HepG2 (cell line): ENCODE results near the gene PPM1F.

ENCODE experiments used
- EP300 ChIP-seq, 3 experiments: sonication (generic) in 1 of 3; formaldehyde crosslinking in 1 of 3; IDR thresholded peaks; 2 replicates each; pipeline versions ENCODE4 v1.5.1 to v1.6.1; 2011 to 2020; ENCODE audit warnings: low read depth in 2 of 3, low read length in 2 of 3, borderline replicate concordance in 1 of 3, improper control_type of control experiment in 1 of 3, mild to moderate bottlenecking in 1 of 3, missing genetic modification reagents in 1 of 3, moderate library complexity in 1 of 3
- TF ChIP-seq, protein P1 (sequence below): sonication (generic); formaldehyde crosslinking; IDR thresholded peaks from 2 replicates; pipeline ENCODE4 v1.4.0; 2020; ENCODE audit warnings: missing genetic modification reagents
- TF ChIP-seq, protein P2 (sequence below): sonication (generic); formaldehyde crosslinking; IDR thresholded peaks from 2 replicates; pipeline ENCODE4 v1.4.0; 2020; ENCODE audit warnings: missing genetic modification reagents

DNA sequence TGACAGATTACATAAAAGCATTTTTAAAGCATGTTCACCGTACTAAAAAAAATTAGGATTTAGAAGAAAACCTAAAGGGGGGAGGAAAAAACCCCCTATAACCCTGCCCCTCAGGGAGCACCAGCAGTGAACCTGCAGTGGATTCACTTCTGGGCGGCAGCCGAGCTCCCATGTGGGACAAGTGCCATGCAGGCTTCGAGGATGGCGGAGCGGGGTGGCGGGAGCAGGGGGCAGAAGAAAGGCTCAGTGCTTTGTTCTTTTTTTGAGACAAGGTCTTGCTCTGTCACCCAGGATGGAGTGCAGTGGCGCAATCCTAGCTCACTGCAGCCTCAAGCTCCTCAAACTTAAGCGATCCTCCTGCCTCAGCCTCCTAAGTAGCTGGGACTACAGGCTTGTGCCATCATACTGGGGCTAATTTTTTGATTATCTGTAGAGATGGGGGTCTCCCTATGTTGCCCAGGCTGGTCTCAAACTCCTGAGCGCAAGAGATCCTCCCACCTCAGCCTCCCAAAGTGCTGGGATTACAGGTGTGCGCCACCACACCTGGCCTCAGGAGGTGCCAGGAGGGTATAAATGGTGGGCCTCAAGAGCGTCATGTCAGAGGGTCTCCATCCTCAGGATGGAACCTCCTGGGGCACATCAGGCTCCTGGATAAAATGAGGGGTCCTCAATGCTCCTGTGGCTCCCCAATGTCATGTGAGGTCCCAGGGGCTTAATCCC is 34.0 kb downstream of the PPM1F start:
- TF ChIP-seq, protein P1, sequence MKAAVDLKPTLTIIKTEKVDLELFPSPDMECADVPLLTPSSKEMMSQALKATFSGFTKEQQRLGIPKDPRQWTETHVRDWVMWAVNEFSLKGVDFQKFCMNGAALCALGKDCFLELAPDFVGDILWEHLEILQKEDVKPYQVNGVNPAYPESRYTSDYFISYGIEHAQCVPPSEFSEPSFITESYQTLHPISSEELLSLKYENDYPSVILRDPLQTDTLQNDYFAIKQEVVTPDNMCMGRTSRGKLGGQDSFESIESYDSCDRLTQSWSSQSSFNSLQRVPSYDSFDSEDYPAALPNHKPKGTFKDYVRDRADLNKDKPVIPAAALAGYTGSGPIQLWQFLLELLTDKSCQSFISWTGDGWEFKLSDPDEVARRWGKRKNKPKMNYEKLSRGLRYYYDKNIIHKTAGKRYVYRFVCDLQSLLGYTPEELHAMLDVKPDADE (CRISPR knock-in tag): no peak
- TF ChIP-seq EP300 (IDR thresholded peaks at IDR 0.05; ENCODE audit: low read depth in 2 of 2, low read length in 2 of 2) (no peak), EP300 (CRISPR knock-in tag; IDR thresholded peaks at IDR 0.05; ENCODE audit: borderline replicate concordance) (no peak)
- TF ChIP-seq, protein P2, sequence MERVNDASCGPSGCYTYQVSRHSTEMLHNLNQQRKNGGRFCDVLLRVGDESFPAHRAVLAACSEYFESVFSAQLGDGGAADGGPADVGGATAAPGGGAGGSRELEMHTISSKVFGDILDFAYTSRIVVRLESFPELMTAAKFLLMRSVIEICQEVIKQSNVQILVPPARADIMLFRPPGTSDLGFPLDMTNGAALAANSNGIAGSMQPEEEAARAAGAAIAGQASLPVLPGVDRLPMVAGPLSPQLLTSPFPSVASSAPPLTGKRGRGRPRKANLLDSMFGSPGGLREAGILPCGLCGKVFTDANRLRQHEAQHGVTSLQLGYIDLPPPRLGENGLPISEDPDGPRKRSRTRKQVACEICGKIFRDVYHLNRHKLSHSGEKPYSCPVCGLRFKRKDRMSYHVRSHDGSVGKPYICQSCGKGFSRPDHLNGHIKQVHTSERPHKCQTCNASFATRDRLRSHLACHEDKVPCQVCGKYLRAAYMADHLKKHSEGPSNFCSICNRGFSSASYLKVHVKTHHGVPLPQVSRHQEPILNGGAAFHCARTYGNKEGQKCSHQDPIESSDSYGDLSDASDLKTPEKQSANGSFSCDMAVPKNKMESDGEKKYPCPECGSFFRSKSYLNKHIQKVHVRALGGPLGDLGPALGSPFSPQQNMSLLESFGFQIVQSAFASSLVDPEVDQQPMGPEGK (CRISPR knock-in tag): no peak
